Pons (tissue), 1 donor: ENCODE results near the gene AIPL1.

Experiments used
- DNase-seq: peaks from one replicate; pipeline ENCODE4 v3.0.0-alpha.2; 2016; ENCODE audit warnings: low spot score

The AIPL1 gene

GRCh38 chr17:6448473-6448872 lies 13.6 kb upstream of the AIPL1 start:
- DNase-seq = no peak

- DNase-seq = no peak
These were observed 11.7 kb upstream of the AIPL1 start for GRCh38 chr17:6446516-6447100.

DNA sequence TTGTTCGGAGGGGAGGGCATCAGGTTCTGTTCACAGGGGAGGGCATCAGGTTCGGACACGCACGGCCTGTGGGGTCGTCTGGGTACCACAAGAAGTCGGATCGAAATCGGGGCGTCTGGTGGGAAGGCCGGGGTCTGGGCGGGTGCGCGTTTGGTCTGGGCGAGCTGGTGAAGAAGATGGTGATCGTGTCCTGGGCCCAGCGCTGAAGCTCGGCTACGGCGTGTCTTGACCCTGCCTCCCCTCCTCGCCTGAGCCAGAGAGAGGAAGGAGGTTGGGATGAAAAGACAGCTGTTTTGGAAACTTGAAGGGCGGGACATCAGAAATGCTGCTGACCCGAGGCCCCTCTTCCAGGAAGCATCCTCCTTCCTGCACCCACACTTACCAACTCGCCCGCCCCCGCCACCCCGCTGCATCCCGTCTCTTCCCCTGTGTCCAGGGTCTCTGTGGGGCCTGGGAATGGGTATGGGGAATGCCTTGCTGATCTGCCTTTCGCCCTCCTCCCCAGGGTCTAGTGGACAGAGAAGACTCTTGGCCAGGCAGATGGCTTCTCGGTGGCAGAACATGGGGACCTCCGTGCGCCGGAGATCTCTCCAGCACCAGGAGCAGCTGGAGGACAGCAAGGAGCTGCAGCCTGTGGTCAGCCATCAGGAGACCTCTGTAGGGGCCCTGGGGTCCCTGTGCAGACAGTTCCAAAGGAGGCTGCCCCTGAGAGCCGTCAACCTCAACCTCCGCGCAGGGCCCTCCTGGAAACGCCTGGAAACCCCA lies 9.8 kb upstream of the AIPL1 start:
- DNase-seq = no peak

- DNase-seq = peak; percentile 89
These were observed 9.0 kb upstream of the AIPL1 start, which contains the start of gene PIMREG for GRCh38 chr17:6443692-6444570. TSS of gene PIMREG (plus strand) at chr17:6444455. CDS start at chr17:6445111, 656 bp downstream.

DNA sequence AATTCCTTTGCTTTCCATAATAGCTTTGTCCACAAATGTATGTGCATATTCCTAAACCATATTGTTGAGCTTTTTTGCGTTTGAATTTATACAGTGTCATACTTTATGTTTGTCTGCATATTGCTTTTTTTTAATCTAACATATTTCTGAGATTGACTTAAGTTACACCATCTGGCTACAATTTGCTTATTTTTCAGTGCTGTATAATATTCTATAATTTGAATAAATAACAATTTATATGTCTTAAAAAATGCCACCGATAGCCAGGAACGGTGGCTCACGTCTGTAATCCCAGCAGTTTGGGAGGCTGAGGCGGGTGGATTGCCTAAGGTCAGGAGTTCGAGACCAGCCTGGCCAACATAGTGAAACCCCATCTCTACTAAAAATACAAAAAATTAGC lies 7.9 kb upstream of the AIPL1 start:
- no peak for DNase-seq

DNA sequence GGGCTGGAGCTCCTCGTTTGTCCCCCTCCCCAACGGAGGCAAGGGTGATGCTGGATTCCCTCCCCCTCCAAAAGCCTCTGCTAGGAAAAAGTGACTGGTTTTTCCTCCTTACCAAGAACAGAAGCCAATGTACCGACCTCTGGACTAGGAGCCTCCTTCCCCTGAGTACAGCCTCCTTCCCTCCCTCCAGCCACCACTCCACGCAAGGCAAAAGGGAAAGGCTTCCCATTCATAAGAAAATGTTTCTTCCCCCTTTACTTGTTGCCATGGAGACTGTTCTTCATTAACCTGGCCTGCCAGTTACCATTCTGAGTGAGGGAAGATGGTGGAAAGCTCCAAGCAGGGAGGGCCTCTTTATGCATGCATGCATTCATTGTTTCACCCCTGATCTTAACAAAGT lies 5.0 kb upstream of the AIPL1 start:
- DNase-seq = no peak

GRCh38 chr17:6437956-6438355 lies 3.0 kb upstream of the AIPL1 start:
- no peak for DNase-seq

- no peak for DNase-seq
These were observed 2.5 kb upstream of the AIPL1 start for GRCh38 chr17:6437466-6437865.

DNA sequence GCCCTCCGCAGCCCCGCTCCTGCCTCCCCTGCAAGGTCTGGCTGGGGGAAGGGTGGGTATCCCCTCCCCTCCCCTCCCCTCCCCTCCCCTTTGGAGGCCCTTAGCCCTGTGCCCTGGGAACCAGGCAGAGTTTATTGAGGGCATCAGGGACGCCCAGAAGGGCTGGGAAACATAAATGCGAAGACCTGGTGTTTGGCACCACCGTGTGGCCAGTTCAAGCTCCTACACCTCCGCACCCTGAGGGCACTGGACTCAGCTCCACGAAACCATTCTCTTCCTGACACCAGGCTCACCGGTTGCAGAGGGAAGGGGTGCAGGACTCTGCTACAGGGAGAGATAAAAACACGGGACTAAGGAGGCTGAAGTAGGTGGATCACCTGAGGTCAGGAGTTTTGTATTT lies 1.0 kb upstream of the AIPL1 start:
- DNase-seq = peak; percentile 47

- no peak for DNase-seq
These were observed 4.2 kb downstream of the AIPL1 start for GRCh38 chr17:6430769-6431168.

DNA sequence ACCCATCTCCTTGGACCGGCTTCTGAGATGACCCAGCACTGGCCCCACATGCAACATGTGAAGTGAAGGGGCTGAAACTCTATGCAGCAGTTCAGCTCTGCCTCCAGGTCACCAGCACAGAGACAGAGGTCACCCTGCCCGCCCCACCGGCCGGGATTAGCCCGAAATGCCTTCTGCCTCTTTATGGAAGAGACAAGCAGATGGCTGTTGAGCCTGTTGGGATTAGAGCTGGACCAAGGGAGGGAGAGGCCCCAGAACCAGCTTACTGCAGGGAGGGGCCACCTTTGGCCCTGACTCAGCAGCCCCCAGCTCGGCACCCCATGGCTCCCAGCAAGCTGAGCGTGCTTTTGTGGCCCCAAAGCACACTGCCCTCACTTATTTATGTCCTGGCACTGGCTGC lies 5.7 kb downstream of the AIPL1 start:
- DNase-seq = no peak

GRCh38 chr17:6428207-6428965 lies 6.5 kb downstream of the AIPL1 start:
- no peak for DNase-seq

DNA sequence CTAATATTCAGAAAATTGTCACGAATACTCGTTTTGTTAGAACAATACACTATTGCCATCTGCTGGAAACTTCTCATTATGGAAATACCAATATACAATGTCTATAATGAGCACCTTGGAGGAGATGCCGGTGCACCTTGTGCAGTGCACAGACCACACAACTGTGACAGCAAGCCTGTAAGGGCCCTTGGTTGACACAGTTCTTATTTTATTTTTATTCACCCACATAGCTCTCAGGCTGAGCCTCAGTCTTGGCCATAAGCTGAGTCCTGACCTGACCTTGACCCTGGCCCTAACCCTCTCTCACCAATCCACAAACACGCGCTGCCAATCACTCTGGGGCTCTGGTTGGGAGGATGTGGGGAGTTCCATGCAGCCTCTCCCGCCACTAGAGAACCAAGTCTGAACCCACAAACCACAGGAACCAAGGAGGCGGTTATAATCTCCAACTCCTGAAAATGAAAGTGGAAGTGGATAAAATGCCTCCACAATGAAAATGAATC lies 7.6 kb downstream of the AIPL1 start:
- peak; percentile 12 for DNase-seq

DNA sequence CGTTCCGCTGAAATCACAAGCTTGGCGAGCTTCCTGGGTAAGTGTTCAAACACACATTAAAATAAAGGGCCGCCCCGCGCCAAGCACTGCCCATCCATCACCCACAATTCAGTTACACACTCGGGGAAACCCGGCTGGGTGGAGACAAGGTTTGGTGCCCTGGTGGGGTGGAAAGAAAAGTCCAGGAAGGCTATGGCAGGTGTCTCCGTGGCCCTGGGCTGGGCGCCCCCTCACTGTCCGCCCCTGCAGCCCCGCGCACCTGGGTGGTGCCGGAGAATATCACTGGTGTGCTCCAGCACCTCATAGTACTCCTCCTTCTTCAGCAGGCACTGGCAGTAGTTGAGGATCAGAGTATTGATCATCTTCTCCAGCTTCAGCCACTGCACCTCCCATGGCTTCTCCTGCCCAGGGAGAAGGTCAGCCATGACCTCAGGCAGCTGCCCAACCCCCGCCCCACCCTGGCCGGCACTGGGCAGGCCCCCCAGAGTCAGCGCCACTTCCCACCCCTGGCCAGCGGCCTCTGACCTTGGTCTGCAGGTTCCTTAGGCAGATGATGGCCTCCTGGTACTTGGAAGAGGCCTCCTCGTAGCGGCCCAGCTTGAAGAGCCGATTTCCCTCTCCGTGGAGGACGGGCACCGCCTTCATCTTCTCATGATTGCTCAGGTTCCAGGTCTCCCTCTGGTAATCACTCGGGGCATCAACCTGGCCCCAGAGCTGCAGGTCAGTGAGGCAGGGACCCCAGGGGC lies 8.4 kb downstream of the AIPL1 start:
- DNase-seq = no peak

DNA sequence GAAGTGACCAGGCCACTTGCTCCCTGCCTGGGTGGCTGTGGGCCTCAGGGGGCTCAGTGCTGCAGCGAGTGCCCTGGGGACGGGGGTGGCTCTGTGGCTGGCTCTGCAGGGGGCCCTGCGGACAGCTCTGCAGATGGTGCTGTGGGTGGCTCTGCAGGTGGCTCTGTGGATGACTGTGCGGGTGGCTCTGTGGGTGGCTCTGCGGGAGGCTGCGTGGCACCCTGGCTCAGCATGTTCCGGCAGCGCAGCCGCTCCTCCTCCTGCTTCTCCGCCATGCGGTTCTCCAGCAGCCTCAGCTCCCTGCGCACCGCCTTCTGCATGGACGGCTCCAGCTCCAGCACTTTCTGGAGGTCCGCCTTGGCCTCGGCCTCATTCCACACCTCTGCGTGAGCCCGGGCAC lies 9.5 kb downstream of the AIPL1 start:
- DNase-seq = no peak

DNA sequence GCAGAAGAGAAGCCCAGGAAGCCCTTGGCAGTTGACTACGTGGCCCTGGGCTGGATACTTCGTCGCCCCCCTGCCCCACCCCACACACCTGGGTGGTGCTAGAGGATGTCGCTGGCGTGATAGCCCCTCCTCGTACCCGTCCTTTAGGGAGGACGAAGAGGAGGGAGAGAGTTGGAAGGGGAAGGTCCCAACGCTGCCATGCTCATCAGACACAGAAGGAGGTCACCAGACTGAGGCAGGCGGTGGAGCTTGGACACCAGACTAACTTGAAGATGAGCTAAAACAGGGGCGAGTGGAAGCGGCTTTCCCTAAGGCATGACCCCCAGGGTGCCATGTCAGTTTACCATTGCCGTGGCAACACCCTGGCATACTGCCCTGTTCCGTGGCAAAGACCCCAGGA lies 11.0 kb downstream of the AIPL1 start:
- no peak for DNase-seq

DNA sequence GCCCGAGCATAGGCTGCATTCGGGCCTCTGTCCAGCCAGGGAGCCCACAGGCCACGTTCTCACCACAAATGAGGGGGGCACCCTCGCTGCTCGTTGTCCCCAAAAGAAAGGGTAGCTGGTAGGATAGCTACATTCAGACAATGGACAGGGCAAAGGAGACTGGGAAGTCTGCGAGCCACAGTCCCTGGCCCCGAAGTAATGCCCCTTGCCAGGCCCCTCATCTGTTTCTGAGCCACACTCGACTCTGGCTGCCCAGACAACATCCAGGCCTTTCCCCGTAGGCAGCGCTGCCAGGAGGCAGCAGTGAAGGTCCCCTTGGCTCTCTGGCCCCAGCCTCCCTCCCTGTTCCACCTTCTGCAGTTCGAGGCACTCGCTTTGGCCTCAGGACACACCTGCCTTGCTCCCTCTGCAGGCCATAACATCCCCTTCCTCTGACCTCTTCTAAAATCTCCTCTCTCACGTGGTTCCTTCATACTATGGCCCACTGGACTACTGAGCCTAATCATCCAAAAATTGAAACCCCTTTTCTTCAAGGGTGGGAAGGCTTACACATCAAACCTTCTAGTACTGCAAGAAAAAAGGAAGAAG lies 12.2 kb downstream of the AIPL1 start:
- DNase-seq = no peak

DNA sequence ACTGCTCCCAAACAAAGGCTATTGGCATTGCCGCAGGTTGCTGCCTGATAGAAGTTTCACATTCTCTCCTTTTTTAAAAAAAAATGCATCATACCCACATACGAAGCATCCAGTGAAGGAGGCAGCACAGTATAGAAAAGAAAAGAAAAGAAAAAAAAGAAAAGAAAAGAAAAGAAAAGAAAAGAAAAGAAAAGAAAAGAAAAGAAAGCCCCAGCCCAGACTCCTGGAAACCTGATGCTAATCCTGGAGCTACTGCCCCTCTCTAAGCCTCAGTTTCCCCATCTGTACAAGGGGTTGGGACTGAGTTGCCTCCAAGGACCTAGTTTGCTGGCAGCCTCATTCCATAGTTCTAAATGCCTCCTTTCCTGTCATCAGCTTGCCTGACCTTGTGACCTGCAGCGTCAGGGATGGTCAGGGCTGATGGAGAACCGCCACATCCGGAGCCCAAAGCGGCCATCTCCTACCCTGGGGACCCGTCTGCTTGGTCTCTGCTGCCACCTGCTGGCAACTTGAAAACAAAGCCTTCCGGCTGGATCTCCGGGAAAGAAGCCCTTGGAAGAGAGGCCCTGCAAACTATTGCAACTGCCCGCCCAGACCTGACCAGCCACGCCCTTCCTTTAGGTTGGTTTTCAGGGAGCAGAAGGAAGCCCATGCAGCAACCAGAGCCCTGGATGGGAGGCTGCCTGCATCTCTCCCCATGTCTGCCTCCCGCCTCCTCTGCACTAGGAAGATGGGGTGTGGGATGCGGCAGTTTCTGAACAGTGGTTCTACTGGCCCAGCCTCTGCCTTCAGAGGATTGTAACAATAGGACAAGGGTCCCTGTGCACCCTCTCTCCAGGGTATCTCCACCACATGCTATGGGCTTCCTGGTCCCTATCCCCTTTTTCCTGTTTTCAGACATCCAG lies 13.0 kb downstream of the AIPL1 start:
- DNase-seq = peak; percentile 80

GRCh38 chr17:6420173-6420641 lies 14.7 kb downstream of the AIPL1 start:
- DNase-seq = no peak

- no peak for DNase-seq
These were observed 19.3 kb downstream of the AIPL1 start for GRCh38 chr17:6415616-6416015.
